Tibial nerve (tissue), 4 donors: ENCODE measurements around the gene ZSWIM7. TPM values are rescaled to one million over a fixed set of nuclear protein-coding genes. Genes with fewer than 3 reads are reported as not detected.
"Not testable (repeated sequence)": the region's sequence is repeated elsewhere in the genome, so short reads cannot be mapped to it uniquely, and the experiment has no call there.

Source experiments
- DNase-seq, 2 donors: peaks; one replicate each; pipeline ENCODE4 v3.0.0-alpha.2; 2019; ENCODE audit warnings: low spot score in 2 of 2
- H3K27ac ChIP-seq, 4 donors: fragments of 200-600 bp; sonication (generic) in 3 of 4; one replicate each; pipeline ENCODE4 v1.5.1; 2017 to 2019; ENCODE audit warnings: mild to moderate bottlenecking in 1 of 4
- H3K27me3 ChIP-seq, 2 donors: fragments of 200-600 bp; sonication (generic) in 1 of 2; one replicate each; pipeline versions ENCODE4 v1.5.1 to v1.6.0; 2017 to 2019
- H3K36me3 ChIP-seq, 3 donors: fragments of 200-600 bp; sonication (generic); one replicate each; pipeline ENCODE4 v1.5.1; 2018 to 2019
- H3K4me1 ChIP-seq, 4 donors: fragments of 200-600 bp; sonication (generic) in 3 of 4; one replicate each; pipeline ENCODE4 v1.5.1; 2017 to 2019
- H3K4me3 ChIP-seq, 4 donors: fragments of 200-600 bp; sonication (generic) in 3 of 4; one replicate each; pipeline ENCODE4 v1.5.1; 2017 to 2019; ENCODE audit warnings: mild to moderate bottlenecking in 1 of 4, moderate library complexity in 1 of 4
- H3K9me3 ChIP-seq, 4 donors: fragments of 200-600 bp; sonication (generic) in 3 of 4; one replicate each; pipeline ENCODE4 v1.5.1; 2017 to 2019
- CTCF ChIP-seq, 5 experiments: fragments of 200-600 bp in 3 of 5; fragments of 450-650 bp in 2 of 5; sonication (generic) in 3 of 5; IDR thresholded peaks; one replicate each; pipeline ENCODE4 v1.5.1; 2016 to 2019; ENCODE audit warnings: antibody characterized with exemption in 5 of 5, mild to moderate bottlenecking in 3 of 5, moderate library complexity in 2 of 5
- EP300 ChIP-seq, 2 donors: sonication (generic); formaldehyde crosslinking; IDR thresholded peaks; one replicate each; pipeline ENCODE4 v1.6.1; 2017; ENCODE audit warnings: antibody characterized with exemption in 2 of 2, mild to moderate bottlenecking in 1 of 2
- POLR2A ChIP-seq, 2 donors: fragments of 450-650 bp; IDR thresholded peaks; one replicate each; pipeline ENCODE4 v1.6.1; 2017; ENCODE audit warnings: antibody characterized with exemption in 2 of 2, mild to moderate bottlenecking in 2 of 2, moderate library complexity in 2 of 2
- WGBS, 2 donors: methylation state at CpG; one replicate each; pipeline ENCODE4 v1.1.5; 2018; 5-methylcytosine and 5-hydroxymethylcytosine counted together
- total RNA-seq, 4 donors: library from RNA; depleted of rRNA; stranded (reverse); fragments of >200 nt; gene quantifications; one replicate each; pipeline ENCODE4 v1.1.0, GENCODE V29; 2016

The ZSWIM7 gene
- total RNA-seq, 4 donors from 2014 or later, result 7.0 to 31.2 (median 17.4) TPM

GRCh38 chr17:15944759-15945526, 54.6 kb downstream of the ZSWIM7 start, which contains the start of gene ADORA2B:
TSS of gene ADORA2B (plus strand) at chr17:15945130. CDS start at chr17:15945249, 119 bp downstream.
- Histone ChIP-seq H3K27me3 (peaks cover 0 to 8% of the 10 kb centered on the region in 2 donors), H3K36me3 (no peaks in the 10 kb centered on the region), H3K27ac (peak within 1 kb of the TSS in 3 of 4 donors; percentile 5 to 61 (median 45)), H3K9me3 (no peaks in the 10 kb centered on the region), H3K4me3 (peak within 1 kb of the TSS; percentile 56 to 75 (median 66)), H3K4me1 (peaks cover 0 to 28% (median 17%) of the 10 kb centered on the region in 4 donors)
- 0 to 2% methylated on average over 20 to 50 of the region's 88 CpGs for WGBS, 2 donors
- no peak for DNase-seq
- TF ChIP-seq CTCF (IDR thresholded peaks at IDR 0.05) (peak; percentile 36 to 75 (median 70)), POLR2A (IDR thresholded peaks at IDR 0.05) (no peak), EP300 (IDR thresholded peaks at IDR 0.05) (no peak)

- 22 to 24% methylated on average over 35 to 40 of the region's 40 CpGs for WGBS, 2 donors
- Histone ChIP-seq H3K27me3 (peaks cover 0 to 8% of the 10 kb centered on the region in 2 donors), H3K4me3 (peak overlapping the region; percentile 56 to 75 (median 66)), H3K27ac (peak overlapping the region in 2 of 4 donors; percentile 5 to 61), H3K36me3 (no peaks in the 10 kb centered on the region), H3K4me1 (peaks cover 0 to 28% (median 17%) of the 10 kb centered on the region in 4 donors), H3K9me3 (no peaks in the 10 kb centered on the region)
- DNase-seq, result no peak
- TF ChIP-seq CTCF (IDR thresholded peaks at IDR 0.05) (no peak), EP300 (IDR thresholded peaks at IDR 0.05) (no peak), POLR2A (IDR thresholded peaks at IDR 0.05) (no peak)
Measured at GRCh38 chr17:15943971-15944758, 55.3 kb downstream of the ZSWIM7 start.

- no peaks in the 10 kb centered on the region for H3K36me3 ChIP-seq
- H3K4me1 ChIP-seq, result peaks cover 0 to 28% (median 17%) of the 10 kb centered on the region in 4 donors
- 84 to 93% methylated on average over 7 of the region's 7 CpGs for WGBS, 2 donors
- no peak overlapping the region for H3K27ac ChIP-seq
- TF ChIP-seq POLR2A (IDR thresholded peaks at IDR 0.05) (no peak), EP300 (IDR thresholded peaks at IDR 0.05) (no peak)
- H3K9me3 ChIP-seq, result no peaks in the 10 kb centered on the region
- no peak overlapping the region for H3K4me3 ChIP-seq
- DNase-seq, result no peak
- peaks cover 0 to 8% of the 10 kb centered on the region in 2 donors for H3K27me3 ChIP-seq
Measured at GRCh38 chr17:15942207-15942833, 57.2 kb downstream of the ZSWIM7 start.

- peaks cover 0 to 8% of the 10 kb centered on the region in 2 donors for H3K27me3 ChIP-seq
- no peaks in the 10 kb centered on the region for H3K36me3 ChIP-seq
- no peak for DNase-seq
- 90 to 91% methylated on average over 7 of the region's 7 CpGs for WGBS, 2 donors
- H3K4me3 ChIP-seq, result no peak overlapping the region
- peaks cover 0 to 28% (median 17%) of the 10 kb centered on the region in 4 donors for H3K4me1 ChIP-seq
- H3K27ac ChIP-seq, result no peak overlapping the region
- no peak for TF ChIP-seq CTCF (IDR thresholded peaks at IDR 0.05)
- no peak for TF ChIP-seq EP300 (IDR thresholded peaks at IDR 0.05)
- no peak for TF ChIP-seq POLR2A (IDR thresholded peaks at IDR 0.05)
- H3K9me3 ChIP-seq, result no peaks in the 10 kb centered on the region
Measured at GRCh38 chr17:15941781-15942180, 57.7 kb downstream of the ZSWIM7 start.

GRCh38 chr17:15936481-15936880, 63.0 kb downstream of the ZSWIM7 start:
- DNase-seq, H3K27ac ChIP-seq, H3K36me3 ChIP-seq, H3K4me3 ChIP-seq, H3K9me3 ChIP-seq, H3K4me1 ChIP-seq, H3K27me3 ChIP-seq: not testable (repeated sequence)
- WGBS, 2 donors, result 95 to 98% methylated on average over 4 of the region's 4 CpGs
